ENCODE results near the gene PTPRN2.
"Not testable (repeated sequence)": the region's sequence is repeated elsewhere in the genome, so short reads cannot be mapped to it uniquely, and the experiment has no call there.

The PTPRN2 gene

GRCh38 chr7:158278745-158279320 lies 308.8 kb downstream of the PTPRN2 start:
- DNase-seq (ENCODE audit: low spot score) = no peak

GRCh38 chr7:158277219-158278141 lies 310.1 kb downstream of the PTPRN2 start:
- DNase-seq (ENCODE audit: low spot score) = no peak

GRCh38 chr7:158276414-158277218 lies 311.0 kb downstream of the PTPRN2 start:
- no peak for DNase-seq (ENCODE audit: low spot score)

- DNase-seq (ENCODE audit: low spot score) = no peak
These were observed 311.8 kb downstream of the PTPRN2 start for GRCh38 chr7:158275711-158276413.

GRCh38 chr7:158274996-158275395 lies 312.6 kb downstream of the PTPRN2 start:
- DNase-seq (ENCODE audit: low spot score) = no peak

- no peak for DNase-seq (ENCODE audit: low spot score)
These were observed 313.2 kb downstream of the PTPRN2 start for GRCh38 chr7:158274404-158274811.

GRCh38 chr7:158273756-158274342 lies 313.8 kb downstream of the PTPRN2 start:
- DNase-seq (ENCODE audit: low spot score) = not testable (repeated sequence)

GRCh38 chr7:158273138-158273651 lies 314.4 kb downstream of the PTPRN2 start:
- DNase-seq (ENCODE audit: low spot score) = no peak

- DNase-seq (ENCODE audit: low spot score) = no peak
These were observed 315.0 kb downstream of the PTPRN2 start for GRCh38 chr7:158272509-158273137.

GRCh38 chr7:158272091-158272490 lies 315.5 kb downstream of the PTPRN2 start:
- DNase-seq (ENCODE audit: low spot score) = no peak

- no peak for DNase-seq (ENCODE audit: low spot score)
These were observed 316.0 kb downstream of the PTPRN2 start for GRCh38 chr7:158271646-158272045.

GRCh38 chr7:158270856-158271413 lies 316.7 kb downstream of the PTPRN2 start:
- DNase-seq (ENCODE audit: low spot score) = no peak

- no peak for DNase-seq (ENCODE audit: low spot score)
These were observed 317.4 kb downstream of the PTPRN2 start for GRCh38 chr7:158270106-158270775.

- no peak for DNase-seq (ENCODE audit: low spot score)
These were observed 318.6 kb downstream of the PTPRN2 start for GRCh38 chr7:158268816-158269535.

- DNase-seq (ENCODE audit: low spot score) = no peak
These were observed 319.7 kb downstream of the PTPRN2 start for GRCh38 chr7:158267742-158268435.

- DNase-seq (ENCODE audit: low spot score) = no peak
These were observed 320.5 kb downstream of the PTPRN2 start for GRCh38 chr7:158266817-158267741.

- DNase-seq (ENCODE audit: low spot score) = no peak
These were observed 321.2 kb downstream of the PTPRN2 start for GRCh38 chr7:158266426-158266816.

GRCh38 chr7:158265743-158266080 lies 321.9 kb downstream of the PTPRN2 start:
- no peak for DNase-seq (ENCODE audit: low spot score)
